Endometrial microvascular endothelial cells (primary cell): ENCODE measurements around the gene FAM9B. TPM values are rescaled to one million over a fixed set of nuclear protein-coding genes. Genes with fewer than 3 reads are reported as not detected.

ENCODE experiments used
- in situ Hi-C: cut with HindIII; loops from 2 replicates; pipeline ENCODE4 v1.10.0; 2017; ENCODE audit warnings: low sequenced_read_pairs, low pct_unique_long_range_greater_than_20kb; ENCODE audit errors: inconsistent ontology term
- total RNA-seq: library from RNA; depleted of rRNA; stranded (reverse); fragments of >200 nt; gene quantifications from one replicate; pipeline ENCODE4 v1.2.3, GENCODE V29; 2015; ENCODE audit errors: inconsistent ontology term

FAM9B gene
- total RNA-seq, 1 donor from 2014 or later: not detected

DNA sequence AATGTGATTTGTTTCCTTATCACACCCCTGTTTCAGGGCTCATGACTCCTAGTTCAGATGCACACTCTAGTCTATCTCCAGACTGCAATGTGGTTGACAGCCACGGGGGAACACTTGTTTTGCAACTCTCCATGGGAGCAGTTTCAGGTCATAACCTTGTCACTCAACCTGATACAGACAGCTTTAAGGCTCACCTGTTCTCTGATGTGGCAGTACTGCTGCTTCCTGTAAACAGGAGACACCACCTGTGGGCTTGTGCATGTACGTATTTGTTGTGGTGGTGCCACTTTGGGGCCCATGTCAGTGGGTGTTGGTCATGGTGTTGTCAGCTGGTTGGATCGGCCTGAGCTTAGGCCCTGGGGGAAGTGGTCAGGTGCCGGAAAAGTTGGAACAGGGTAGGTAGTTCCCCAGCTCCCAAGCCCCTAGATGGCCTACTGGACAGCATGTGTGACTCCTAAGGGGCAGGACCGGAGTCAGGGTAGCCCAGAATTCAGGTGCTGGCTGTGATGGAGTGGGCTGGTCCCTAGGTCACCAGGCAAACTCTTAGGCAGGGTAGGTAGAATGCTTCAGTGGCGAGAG lies 46.2 kb downstream of the FAM9B start:
- in situ Hi-C loops: no loop called here

DNA sequence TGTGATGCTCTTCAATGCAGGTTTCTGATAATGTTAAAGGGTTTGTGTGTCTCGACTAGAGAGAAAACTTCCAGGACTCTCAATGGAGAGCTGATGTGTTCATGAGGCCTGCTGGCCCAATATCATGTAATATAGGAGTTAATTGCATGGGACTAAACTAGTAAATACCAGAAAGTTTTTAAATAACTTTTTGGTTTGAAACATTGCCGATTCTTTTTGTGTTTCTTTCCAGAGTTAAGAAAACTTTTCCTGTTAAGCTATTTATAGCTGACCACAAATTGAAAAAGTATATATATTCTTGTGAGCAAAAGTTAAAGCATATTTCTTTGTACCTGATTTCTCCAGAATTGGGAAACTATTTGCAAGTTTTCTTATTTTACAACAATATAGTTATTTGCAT lies 49.7 kb downstream of the FAM9B start:
- in situ Hi-C loops: no loop called here

DNA sequence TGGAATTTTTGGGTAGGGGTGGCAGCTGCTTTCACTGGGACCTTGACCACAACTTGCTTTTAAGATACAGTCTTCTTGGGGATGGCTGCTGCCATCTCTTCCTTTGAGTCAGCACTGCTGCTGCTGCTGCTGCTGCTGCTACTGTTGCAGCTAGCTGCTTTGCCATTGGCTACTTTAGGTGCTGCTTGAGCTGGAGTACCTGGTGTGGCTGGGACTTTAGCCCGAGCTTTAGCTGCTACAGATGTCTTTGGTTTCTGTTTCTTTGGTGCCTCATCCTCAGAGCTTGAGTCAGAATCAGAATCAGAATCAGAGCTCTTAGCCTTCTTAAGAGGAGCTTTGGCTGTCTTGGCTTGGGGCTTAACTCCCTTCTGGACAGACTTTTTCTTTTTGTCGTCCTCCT lies 52.2 kb downstream of the FAM9B start:
- in situ Hi-C loops: no loop called here

DNA sequence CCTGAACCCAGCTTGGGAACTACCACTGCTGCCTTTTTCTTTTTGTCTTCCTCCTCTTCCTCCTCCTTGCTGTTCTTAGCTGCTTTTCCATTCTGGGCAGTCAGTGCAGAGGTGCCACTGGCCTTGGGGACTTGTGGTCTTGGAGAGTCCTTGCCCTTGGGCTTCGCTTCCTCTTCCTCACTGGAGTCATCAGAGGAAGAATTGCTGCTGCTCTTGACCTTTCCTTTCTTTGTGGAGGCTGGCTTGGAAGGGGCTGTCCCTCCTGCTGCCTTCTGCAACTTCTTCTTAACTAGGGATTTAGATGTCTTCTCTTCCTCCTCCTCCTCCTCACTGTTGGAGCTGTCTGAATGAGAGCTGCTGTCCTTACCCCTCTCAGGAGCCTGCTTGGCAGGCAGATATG lies 53.2 kb downstream of the FAM9B start:
- in situ Hi-C loops: no loop called here

Other genes starting within 250 kb of the FAM9B start
- not detected for gene FAM9A, start 232.7 kb downstream of the FAM9B start, total RNA-seq